HG02588 (cell line): ENCODE measurements around the gene NRXN2.
"Not testable (repeated sequence)": the region's sequence is repeated elsewhere in the genome, so short reads cannot be mapped to it uniquely, and the experiment has no call there.

ENCODE experiments used
- ATAC-seq: cut with Tn5 transposase; IDR thresholded peaks from one replicate; pipeline ENCODE4 v1.9.1; 2021; ENCODE audit warnings: mild to moderate bottlenecking, moderate library complexity; ENCODE audit not compliant: unreplicated experiment

The NRXN2 gene

DNA sequence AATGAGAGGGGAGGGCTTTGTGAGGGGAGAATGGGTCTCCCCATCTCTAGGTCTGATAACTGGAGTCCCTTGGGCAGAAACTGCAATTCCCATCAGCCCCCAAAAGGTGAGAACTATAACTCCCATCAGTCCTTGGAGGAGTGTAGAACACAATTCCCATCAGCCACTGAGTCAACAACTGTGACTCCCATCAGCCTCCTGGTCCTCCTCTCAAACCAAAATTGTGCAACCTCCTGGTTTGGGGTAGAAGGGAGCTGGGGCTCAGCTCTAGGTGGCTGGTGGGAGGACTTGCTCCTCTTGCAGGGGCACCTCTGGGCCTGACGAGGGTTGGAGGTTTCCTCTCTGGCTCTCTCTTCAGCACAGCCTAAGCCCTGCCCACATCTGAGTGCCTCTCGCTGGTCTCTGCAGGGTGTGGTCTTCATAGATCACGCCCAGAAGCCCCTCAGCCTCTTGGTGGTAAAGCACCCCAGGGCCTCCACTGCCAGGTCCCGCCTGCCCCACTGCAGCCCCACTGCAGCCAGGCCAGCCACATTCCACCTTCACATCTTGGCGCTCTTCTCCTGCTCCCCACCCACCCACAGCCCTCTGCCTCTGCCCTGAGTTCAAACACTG lies 113.5 kb downstream of the NRXN2 start:
- ATAC-seq, result no peak

DNA sequence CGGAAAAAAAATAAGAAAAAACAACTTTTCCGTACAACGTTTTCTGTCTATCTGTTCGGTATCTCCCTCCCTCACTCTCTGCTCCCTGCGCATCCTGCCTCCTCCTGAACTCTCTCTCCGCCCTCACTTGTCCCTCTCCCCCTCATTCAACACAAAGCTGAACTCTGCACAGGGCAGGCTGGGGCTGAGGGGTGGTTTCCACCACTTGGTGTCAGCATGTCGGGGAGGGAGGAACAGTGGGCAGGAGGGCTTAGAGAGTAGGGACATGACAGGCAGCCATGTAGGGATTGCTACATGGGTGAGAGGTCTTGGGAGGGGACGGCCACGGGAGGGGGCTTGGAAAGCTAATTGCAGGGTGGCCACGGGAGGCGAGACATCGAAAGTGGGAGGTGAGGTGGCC lies 114.4 kb downstream of the NRXN2 start:
- ATAC-seq, result no peak

DNA sequence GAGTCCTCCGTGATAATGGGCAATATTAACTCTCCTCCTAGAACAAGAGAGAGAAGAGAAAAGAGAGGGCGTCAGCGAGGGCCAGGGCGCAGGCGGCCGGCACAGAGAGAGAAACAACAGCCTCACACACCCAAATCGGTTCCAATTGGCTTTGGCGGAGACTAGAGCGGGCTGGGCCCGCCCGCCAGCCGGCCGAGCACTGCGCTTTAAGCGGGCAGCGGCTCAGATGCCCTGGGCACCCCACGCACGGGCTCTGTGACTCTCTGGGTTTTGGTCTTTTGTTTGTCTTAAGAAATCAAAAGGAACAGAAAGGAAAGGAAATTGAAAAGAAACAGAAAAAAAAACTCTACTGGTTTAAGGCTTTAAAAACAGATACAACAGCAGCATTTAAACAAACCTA lies 115.0 kb downstream of the NRXN2 start:
- ATAC-seq, result no peak

DNA sequence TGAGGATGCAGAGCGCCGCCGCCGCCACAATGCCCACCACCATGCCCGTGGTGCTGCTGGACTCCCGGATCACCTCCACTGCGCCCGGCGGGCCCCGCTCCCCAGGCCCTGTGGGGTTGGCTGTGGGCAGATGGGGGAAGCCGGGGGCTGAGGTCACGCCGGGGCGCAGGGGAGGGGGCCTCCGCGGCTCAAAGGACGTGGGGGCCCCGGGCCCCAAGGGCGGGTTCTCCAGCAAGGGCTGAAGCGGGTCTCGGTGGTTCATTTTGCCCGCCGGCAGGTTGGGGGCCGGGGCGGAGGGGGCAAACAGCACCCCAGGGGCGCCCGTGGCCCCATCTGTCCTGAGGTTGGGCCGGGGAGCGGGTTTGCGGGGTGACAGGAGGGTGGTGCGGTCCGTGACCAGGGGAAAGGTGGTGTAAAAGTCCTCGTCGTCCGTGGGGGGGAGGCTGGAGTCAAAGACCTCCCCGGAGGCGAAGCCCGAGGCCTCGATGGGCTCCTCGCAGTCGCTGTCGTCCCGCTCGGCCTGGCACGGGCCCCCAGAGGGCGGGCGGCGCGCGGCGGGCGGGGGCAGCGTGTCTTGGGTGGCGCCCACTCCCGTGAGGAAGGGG lies 115.5 kb downstream of the NRXN2 start:
- no peak for ATAC-seq

DNA sequence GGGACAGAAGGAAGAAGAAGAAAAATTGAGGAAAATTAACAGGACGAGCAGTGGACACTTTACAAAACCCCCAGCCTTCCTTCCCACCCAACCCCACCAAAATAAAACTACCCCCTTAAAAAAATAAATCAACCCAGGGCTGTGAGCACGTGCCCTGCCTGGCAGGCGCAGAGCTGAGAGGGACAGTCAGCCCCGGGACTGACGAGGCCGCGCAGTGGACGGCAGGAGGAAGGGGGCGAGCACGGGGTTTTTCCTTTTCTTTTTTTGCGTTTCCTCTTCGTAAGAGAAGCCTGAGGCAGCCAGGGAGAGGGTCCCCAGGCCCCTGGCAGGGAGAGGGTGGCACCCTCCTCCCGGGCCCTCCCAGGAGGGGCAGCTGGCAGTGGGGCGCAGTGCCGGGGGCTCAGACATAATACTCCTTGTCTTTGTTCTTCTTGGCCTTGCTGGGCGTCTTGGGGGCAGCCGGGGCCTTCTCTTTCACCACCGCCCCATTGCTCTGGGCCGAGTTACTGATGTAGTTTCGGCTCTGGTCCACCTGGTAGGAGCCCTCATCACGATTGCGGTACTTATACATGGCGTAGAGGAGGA lies 116.1 kb downstream of the NRXN2 start:
- no peak for ATAC-seq

DNA sequence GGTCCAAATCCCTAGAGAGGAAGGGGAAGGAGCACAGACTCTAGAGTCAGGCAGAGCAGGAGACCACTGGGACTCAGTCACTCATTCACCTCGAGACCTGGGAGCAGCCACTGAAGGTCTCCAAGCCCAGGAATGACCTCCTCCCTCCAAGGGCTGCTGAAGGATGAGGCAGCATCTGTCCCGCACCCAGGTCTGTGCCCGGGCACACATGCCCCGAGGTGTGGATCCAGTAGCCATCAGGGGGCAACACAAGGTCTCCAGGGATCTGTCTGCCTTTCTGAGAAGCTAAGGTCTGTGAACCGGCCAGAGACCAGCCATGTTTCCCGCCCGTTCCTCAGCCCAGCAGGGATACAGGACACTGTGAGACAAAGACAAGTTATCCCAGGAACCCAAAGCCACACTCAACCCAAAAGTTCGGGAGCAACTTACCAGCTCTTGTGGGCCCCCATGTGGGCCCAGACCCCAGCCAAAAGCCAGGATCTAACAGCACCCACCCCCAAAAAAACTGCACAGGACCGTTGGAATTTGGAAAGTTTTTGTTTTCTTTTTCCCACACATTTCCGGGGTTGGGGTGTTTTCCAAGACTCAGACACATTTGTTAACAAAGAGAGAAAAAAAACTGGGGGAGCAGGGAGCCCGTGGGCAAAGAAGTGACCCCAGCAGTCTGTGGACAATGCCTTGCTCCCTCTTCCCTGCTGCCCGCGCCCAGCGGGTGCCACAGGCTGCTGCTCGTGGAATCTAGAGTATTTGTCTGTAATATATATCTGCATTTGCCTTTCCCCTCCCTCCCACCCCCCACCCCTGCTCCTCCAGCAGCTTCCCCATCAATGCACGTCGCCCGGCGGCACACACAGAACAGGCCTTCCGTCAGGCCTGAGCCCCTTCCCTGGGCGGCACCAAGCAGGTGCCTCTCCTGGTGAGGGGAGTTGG lies 117.1 kb downstream of the NRXN2 start:
- ATAC-seq, result no peak

DNA sequence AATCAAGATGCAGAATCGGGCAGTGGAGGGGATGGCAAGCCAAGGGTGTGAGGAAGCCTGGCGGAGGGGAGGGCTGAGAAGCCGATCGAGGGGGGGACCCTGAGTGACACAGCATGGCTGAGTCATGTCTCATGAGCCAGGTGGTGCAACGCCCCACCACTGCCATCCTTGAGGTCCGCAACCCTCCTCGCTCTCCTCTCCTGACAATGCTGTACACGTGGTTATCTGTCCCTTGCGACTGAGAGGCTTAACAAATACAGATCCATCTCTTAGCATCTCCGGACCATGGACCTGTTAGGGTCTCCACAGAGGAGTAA lies 117.8 kb downstream of the NRXN2 start:
- no peak for ATAC-seq

DNA sequence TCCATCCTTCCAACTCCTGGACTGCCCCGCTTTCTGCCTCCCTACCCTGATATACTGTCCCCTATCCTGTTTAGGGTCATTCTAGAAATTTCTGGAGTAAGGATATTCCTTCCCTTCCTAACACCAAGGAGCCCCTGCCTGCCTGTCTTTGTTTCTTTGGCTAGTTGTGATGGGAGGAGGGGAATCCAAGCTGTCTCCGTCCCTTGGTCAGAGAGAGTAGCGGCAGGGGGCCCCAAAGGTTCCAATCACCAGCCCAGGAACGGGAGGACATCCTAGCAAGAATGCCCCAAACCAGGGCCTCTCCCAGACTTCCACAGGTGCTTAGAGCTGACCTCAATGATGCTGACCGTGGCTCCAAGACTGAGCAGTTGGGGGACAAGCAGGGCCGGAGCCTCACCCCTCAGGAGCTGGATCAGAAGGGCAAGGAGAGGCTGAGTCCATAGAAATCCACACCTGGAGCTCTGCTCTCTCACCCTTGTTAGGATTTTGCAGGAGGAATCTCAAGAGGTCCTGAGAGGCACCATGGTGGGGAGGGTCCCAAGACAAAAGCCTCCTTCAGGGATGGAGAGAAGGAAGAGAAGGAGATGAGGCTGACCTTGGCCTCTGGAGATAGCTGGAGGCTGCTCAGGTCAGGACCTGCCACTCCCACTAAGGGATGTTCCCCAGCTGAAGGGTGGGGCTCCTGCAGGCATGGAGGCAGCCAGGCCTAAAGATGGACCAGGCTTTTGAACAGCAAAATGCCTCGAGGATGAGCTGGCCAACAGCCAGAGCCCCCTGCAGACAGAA lies 118.3 kb downstream of the NRXN2 start:
- no peak for ATAC-seq

DNA sequence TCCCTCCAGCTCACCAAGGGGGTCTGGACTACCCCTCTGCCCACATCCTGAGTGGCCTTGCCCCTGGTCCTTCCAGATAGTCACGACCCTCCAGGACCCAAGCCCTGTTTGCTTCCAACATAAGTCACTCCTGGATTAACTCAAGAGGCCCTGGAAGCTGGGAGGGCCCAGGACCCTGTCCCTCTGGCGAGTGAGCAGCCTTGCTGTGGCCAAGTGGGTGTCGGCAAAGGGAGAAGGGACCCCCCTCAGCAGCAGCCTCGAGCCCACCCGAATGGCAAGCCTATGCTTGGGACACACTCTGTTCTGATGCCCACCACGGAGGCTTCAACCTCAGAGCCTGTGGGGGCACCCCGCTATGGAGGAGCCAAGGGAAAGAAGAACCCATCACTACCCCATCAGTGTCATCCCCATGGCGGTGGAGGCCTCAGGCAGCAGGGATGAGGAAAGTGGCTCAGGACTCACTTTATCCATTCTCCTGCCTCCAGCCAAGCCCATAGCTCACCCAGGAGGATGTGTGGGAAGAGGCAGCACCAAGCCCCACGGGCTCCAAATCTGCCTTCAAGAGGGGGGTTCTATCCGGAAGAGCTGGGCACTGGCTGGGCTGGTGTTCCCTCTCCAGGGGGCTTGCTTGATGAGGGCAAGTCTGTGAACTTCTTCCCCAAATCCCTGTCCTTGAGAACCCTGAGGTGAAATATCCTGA lies 119.4 kb downstream of the NRXN2 start:
- no peak for ATAC-seq

DNA sequence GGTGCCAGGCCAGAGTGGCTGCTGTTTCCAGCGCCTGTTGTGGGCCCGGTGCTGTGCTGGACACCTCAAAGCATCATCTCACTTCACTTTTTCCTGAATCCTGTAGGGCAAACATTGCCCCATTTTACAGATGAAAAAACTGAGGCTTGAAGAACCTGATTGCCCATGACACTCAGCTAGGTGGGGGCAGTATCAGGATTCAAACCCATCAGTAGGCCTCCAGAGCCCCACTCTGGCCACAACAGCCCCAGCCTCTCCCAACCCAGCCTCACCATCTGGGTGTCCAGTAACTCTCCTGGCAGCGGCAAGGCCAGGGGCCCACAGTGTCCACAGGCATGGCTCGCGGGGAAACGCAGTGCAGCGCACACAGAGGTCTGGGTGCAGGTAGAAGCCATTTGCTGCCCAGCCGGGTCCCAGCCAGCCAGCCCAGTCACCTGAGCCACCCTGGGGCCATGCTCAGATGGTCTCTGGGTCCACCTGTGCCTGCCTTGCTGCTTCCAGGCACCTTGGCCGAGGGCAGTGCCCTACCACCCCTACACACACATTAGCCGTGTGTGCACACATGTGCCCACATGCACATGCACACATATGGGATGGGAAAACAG lies 120.4 kb downstream of the NRXN2 start:
- ATAC-seq, result no peak

DNA sequence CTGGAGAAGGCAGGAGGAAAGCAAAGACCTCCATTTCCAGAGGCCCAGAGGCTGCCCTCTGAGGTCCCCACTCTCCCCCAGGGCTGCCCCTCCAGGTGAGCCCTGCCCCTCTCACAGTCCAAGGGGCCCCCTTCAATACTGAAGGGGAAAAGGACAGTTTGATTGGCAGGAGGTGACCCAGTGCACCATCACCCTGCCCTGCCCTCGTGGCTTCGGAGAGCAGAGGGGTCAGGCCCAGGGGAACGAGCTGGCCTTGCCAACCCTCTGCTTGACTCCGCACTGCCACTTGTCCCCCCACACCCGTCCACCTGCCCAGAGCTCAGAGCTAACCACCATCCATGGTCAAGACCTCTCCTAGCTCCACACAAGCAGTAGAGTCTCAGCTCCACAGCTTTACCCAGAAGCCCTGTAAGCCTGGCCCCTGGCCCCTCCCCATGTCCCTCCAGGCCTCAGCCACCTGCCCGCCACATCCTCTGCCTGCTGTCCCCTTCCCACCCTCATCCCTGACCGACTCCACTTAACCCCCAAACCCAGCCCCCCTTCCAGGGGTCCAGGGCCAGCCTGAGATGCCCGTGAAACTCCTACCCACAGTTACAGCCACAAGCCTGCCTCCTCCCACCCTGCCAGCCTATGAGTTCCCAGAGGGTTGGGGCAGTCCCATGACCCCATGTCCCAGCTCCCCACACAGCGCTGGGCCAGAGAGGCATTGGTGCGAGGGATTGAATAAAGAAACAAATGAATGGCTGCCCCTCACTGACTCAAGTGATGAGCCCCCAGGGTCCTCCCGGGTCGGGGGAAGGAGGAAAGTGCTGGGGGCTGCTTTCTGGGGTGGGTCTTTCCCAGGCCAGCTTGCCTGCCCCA lies 121.2 kb downstream of the NRXN2 start:
- no peak for ATAC-seq

DNA sequence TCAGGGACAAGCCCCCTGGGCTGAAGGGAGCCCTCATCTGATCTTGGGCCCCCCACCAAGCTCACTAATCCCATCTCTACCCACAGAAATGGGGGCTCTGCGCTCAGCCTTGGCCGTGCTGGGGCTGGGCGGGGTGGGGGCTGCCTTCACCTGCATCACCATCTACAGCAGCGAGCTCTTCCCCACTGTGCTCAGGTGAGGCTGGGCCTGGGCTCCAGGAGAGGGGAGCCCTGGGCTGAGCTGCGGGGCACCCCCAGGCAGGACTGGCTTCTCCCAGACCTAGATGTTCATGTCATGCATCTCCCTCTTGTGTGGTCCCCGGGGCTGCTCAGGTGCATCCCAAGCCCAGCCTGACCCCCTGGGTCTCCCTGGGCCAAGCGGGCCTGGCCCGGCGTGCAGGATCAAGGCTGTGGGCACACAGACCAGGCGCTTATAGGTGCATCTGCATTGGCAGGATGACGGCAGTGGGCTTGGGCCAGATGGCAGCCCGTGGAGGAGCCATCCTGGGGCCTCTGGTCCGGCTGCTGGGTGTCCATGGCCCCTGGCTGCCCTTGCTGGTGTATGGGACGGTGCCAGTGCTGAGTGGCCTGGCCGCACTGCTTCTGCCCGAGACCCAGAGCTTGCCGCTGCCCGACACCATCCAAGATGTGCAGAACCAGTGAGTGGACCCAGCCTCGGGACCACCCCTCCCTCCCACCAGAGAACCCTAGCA lies 122.6 kb downstream of the NRXN2 start:
- no peak for ATAC-seq

DNA sequence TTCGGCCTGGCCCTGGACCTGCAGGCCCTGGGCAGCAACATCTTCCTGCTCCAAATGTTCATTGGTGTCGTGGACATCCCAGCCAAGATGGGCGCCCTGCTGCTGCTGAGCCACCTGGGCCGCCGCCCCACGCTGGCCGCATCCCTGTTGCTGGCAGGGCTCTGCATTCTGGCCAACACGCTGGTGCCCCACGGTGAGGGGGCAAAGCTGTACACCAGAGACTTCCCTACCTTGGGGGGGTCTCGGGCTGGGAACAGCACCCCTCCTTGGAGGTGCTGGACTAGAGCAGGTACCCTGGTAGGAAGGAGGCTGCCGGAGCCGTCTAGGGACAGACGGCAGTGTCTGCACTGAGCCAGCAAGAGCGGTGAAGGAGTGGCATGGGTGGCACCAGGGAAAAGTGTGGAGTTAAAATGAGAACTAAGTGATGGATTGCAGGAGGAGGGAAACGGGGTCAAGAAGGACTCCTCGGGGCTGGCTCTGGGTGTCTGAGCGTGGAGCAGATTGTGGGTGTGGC lies 123.2 kb downstream of the NRXN2 start:
- no peak for ATAC-seq

DNA sequence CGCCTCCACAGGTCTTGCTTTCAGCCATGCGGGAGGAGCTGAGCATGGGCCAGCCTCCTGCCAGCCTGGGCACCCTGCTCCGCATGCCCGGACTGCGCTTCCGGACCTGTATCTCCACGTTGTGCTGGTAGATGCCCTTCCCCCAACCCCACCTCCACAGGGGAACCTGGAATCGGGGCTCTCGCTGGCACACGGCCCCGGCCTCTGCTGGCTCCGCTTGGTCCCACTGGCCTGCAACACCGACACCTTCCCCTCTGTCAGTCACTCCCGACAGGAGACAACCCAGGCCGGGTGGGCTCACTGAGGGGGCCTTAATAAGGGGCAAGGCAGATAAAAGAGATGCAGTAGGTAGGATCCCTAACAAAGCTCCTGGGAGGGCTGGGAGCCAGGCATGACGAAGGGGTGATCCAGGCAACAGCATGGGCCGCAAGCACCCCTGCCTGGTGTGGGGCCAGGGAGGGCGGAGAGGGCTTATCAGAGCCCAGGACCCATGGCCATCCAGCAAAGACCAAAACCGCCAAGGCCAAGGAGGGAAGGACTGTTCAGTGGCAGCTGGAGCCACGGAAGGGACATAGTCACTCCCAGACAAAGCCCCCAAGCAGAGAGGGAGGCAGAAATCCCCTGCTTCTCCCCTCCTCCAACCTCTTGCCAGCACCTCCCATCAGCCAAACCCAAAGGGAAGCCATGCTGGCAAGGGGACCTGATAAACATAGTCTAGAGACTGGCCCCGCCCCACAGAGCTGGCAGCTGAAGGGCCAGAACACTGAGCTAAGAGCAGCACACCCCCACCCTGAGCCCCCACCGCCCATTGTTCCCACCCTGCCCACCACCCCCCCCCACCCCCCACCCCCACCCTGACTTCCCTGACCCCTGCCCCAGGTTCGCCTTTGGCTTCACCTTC lies 124.0 kb downstream of the NRXN2 start:
- ATAC-seq, result no peak

DNA sequence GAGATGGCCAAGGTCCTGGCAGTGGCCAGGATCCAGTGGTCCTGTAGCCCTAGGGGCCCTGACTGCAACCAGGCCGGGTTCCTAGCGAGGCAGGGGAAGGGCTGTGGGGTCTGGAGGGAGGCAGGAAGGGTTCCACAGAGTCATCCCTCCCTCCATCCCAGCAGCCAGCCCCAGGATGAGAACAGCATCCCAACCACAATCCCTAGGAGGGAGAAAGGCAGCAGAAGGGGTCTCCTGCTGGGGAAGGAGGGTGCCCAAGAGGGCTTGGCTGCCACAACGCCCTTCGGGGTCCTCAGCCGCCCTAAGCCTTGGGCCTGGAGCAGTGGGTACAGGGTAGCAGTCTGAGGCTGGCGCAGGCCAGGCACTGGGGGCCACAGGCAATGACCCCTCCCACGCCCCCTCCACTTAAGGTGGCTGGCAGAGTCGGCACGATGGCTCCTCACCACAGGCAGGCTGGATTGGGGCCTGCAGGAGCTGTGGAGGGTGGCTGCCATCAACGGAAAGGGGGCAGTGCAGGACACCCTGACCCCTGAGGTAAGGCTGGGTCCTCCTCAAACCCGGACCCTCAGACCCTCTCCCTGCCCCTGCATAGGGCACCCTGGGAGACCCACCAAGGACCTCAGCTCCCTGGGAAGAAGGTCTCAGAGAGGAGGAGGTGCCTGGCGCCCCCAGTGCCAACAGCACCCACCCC lies 124.7 kb downstream of the NRXN2 start:
- ATAC-seq, result no peak

DNA sequence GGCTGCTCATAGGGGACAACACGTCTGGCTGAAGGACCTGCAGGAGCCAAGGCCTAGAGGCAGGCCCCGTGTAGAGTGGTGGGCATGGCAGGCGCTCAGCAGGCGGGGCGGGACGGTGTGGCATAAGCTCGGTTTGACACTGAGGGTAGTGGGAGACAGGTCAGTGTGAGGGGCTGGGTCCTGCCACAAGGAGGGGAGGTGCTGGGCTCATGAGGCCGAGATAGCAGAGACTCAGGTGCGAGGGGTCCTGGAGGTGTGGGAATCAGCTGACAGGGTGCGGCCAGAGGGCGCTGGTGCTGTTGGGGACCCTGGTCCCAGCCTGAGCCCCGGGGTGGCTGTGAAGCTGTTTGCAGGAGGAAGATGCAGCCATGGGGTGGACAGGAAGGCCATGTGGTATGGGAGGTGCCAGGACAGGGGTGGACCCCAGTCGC lies 125.3 kb downstream of the NRXN2 start:
- ATAC-seq, result no peak

DNA sequence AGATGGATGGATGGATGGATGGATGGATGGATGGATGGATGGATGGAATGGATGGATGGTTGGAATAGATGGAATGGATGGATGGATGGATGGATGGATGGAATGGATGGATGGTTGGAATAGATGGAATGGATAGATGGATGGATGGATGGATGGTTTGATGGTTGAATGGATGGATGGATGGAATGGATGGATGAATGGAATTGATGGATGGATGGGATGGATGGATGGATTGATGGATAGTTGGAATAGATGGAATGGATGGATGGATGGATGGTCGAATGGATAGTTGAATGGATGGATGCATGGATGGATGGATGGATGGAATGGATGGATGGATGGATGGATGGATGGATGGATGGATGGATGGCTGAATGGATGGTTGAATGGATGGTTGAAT lies 127.1 kb downstream of the NRXN2 start:
- not testable (repeated sequence) for ATAC-seq
